GM18502 (cell line): Measurements from ENCODE around the gene PGA5.

Experiments used
- ATAC-seq: cut with Tn5 transposase; IDR thresholded peaks from one replicate; pipeline ENCODE4 v1.9.1; 2021; ENCODE audit warnings: mild to moderate bottlenecking; ENCODE audit not compliant: unreplicated experiment, poor library complexity

PGA5 gene

GRCh38 chr11:61264795-61265194 lies 23.8 kb downstream of the PGA5 start:
- ATAC-seq = no peak

GRCh38 chr11:61265357-61265756 lies 24.4 kb downstream of the PGA5 start:
- no peak for ATAC-seq

GRCh38 chr11:61266602-61267001 lies 25.6 kb downstream of the PGA5 start:
- ATAC-seq = no peak

GRCh38 chr11:61267437-61267841 lies 26.5 kb downstream of the PGA5 start:
- no peak for ATAC-seq

- ATAC-seq = no peak
Measured at GRCh38 chr11:61268588-61269250, 27.7 kb downstream of the PGA5 start.

GRCh38 chr11:61270354-61271076 lies 29.5 kb downstream of the PGA5 start:
- no peak for ATAC-seq

DNA sequence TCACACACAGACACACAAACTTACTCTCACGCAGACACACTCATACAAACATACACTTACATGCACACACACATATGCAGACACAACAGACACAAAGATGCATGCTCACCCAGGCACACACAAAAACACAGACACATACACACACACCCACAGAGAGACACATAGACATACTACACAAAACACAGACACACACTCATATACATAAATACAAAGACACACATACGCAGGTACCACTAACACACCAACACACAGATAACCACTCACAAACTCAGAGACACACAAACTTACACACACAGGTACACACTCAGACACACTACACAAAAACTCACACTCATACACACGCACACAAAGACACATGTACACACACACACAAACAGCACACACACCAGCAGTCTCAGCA lies 31.8 kb downstream of the PGA5 start:
- no peak for ATAC-seq

GRCh38 chr11:61273178-61274078 lies 32.5 kb downstream of the PGA5 start:
- ATAC-seq = no peak

DNA sequence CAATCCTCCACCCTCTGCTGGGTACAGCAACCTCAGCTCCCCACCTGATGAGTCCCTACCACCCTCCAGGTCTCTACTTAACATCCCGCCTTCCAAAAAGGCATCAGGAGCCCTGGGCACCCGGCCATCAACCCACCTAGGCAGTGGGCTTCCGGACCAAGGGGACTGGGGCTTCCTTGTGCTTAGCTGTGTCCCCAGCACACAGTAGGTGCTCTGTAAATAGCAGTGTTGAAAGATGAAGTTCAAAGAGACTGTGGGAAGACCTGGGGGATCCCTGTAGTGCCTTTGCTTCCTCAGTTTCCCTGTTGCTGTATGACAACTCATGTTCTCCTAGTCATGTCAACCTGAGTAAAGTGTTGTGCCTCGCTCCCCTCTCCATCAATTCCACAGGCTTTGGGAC lies 33.1 kb downstream of the PGA5 start:
- no peak for ATAC-seq

DNA sequence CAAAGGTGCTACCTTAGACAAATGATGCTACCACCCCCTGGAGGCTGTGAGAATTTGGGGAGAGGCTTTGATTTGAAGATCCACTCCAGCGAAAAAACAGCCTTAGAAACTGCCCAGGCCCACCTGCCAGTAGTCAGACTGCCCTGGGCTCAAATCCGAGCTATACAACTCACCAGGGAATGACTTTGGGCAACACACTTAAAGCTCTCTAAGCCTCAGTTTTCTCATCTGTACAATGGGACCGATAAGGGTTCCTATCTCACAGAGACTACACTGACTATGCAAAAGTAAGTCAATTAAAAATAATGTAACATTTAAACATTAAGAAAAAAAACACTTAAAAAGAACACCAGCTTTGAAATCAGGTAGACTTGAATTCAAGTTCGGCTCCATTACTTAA lies 34.2 kb downstream of the PGA5 start:
- no peak for ATAC-seq

DNA sequence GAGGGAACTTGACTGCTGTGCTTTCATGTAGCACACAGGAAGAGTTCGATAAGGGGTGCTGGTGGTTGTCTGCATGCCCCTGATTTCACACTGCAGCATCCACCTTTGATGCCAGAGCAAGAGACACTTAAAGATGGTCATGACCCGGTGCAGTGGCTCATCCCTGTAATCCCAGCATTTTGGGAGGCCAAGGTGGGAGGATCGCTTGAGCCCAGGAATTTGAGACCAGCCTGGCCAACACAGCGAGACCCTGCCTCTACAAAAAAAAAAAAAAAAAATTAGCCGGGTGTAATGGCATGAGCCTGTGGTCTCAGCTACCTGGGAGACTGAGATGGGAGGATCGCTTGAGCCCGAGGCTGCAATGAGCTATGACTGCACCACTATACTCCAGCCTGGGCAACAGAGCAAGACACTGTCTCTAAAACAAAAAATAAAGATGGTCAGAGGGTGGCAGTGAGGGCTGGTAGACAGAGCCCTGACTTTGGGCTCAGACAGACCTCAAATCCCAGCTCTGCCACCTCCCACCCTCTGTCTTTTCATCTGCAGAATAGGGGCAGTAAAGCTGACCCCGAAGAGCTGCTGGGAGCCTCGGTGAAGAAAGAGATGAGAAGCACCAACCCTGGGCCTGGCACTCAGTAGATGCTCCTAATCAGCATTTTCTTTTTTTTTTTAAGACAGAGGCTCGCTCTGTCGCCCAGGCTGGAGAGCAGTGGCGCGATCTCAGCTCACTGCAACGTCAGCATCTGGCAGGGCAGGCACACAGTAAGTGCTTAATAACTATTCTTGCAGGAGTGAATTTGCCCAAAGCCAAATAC lies 36.4 kb downstream of the PGA5 start:
- no peak for ATAC-seq

DNA sequence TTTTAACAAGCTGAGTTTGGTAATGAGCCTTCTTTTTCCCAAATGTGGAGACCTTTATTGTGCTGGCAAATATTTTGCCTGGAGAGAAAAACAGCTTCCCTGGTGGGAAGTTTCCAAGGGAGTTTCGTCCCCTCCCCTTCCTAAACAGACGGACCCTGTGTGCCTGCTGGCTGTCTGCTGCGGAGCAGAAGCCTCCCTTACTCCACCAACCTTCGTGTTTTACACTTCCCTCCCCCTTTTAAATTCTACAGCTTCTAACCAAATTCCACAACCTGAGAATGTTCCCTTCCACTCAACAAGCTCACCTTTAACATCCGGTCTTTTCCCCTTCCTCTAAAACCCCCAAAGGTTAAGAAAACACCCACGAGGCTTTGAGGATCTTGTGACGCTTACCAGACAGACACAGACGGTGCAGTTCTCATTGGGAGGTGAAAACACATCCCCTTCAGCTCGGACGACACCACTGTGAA lies 37.1 kb downstream of the PGA5 start:
- ATAC-seq = no peak

- no peak for ATAC-seq
Measured at GRCh38 chr11:61279934-61280659, 39.1 kb downstream of the PGA5 start.

DNA sequence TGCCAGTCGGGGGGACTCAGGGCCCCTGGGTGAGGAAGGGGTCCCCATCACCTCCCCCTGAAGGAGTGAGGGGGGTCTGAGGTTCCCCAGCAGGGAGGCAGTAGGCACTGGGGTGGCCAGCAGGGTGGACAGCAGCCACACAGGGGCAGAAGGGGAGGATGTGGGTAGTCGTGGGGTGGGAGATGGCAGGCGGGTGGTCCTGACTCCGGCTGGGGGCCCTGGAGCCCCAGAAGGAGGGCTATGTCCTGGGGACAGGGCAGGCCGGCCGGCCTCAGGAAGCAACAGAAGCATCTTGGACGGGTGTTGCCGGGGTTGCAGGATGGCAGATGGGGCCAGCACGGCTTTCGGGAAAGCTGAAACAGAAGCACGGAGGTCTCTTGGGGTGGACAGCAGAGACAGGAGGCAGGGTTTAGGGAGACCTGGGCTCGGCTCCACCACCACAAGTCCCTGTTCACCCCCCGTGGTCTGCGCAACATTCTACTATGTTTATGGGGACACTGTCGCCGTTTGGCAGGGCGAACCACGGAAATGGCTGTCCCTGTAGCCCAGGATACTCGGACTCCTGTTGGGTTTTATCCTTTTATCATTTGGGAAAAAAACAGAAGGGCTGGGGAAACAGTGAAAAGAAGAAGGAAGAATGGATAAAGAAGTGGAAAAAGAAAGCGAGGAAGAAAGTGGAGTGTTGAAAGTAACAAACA lies 40.1 kb downstream of the PGA5 start:
- no peak for ATAC-seq

DNA sequence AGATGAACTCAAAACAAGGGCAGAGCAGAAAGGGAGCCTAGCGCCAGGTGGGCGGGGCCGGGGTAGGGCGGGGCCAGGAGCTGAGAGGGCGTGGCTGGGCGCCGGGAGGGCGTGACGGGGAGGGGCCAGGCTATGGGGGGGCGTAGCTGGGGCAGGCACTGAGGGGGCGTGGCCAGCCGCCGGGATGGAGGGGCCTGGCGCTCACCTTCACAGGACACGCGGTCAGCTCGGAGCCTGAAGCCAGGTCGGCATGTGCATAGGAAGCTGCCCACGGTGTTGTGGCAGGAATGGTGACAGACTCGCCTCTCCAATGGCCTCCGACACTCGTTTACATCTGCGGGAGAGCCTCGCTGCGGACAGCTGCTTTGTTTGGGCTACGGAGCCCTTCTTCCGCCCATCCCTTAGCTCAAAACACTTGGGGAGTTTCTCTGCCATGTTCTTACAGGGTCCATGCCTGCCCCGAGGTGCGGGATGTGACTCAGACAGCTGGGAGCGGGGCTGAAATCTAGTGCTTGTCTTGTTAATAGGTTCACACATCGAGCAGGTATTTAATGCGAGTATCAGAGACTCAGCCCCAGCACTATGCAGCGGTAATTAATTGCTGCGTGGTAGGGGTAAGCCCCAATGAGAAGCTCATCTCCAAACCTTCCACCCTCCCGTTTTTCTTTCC lies 40.7 kb downstream of the PGA5 start:
- ATAC-seq = no peak

DNA sequence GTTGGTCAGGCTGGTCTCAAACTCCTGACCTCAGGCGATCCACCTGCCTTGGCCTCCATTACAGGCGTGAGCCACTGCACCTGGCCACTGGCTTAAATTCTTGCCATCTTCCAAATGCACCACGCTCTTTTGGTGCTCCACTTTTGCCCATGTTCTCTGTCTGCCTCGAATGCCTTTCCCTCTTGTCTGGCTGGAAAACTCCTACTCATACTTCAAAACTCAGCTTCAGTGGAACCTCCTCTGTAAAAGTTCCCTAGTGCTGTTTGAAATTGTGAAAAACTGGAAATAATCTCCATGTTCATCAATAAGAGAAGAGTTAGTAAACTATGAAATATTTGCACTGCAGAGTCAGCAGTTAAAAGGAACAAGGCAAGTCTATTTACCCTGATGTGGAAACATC lies 42.6 kb downstream of the PGA5 start:
- no peak for ATAC-seq

DNA sequence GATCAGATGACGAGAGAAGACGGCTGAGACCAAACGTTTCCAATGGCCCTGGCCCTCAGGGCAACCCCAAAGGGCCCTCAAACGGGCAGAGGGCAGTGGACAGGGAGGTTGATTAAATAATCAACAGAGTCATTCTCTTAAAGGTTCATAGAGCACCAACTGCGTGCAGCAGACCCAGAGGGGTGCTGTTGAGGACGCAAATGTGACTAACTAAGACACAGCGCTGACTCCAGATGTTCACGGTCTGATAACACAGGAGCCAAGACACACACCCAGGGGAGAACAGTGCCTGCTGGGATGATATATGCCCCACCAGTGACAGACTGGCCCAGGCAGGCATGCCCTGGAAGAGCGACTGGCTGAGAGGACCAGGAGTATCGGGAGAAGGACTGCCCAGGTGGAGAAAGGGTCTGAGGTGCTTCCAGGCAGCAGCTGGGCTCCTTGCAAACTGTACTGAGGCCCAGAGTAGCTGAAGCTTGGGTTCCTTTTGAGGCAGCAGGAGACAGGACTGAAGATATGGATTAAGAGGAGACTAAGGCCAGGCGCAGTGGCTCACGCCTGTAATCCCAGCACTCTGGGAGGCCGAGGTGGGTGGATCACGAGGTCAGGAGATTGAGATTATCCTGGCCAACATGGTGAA lies 46.5 kb downstream of the PGA5 start:
- ATAC-seq = no peak
